Measurements from ENCODE around the gene PODXL2.
"Not testable (repeated sequence)": the region's sequence is repeated elsewhere in the genome, so short reads cannot be mapped to it uniquely, and the experiment has no call there.

PODXL2 gene

GRCh38 chr3:127676921-127677351 is 48.0 kb downstream of the PODXL2 start:
- DNase-seq = no peak

GRCh38 chr3:127677541-127678314 is 48.7 kb downstream of the PODXL2 start:
- DNase-seq = no peak

- no peak for DNase-seq
Observed at GRCh38 chr3:127678315-127678599, 49.3 kb downstream of the PODXL2 start.

- DNase-seq = no peak
Observed at GRCh38 chr3:127678611-127679533, 49.9 kb downstream of the PODXL2 start.

GRCh38 chr3:127679534-127680145 is 50.7 kb downstream of the PODXL2 start:
- DNase-seq = no peak

- DNase-seq = no peak
Observed at GRCh38 chr3:127680146-127680661, 51.2 kb downstream of the PODXL2 start.

- no peak for DNase-seq
Observed at GRCh38 chr3:127680798-127681221, 51.8 kb downstream of the PODXL2 start.

GRCh38 chr3:127682175-127682554 is 53.2 kb downstream of the PODXL2 start:
- not testable (repeated sequence) for DNase-seq

- no peak for DNase-seq
Observed at GRCh38 chr3:127682561-127682960, 53.6 kb downstream of the PODXL2 start.

- no peak for DNase-seq
Observed at GRCh38 chr3:127684871-127685707, 56.1 kb downstream of the PODXL2 start.

- no peak for DNase-seq
Observed at GRCh38 chr3:127685708-127686511, 56.9 kb downstream of the PODXL2 start.

- DNase-seq = no peak
Observed at GRCh38 chr3:127686512-127686894, 57.5 kb downstream of the PODXL2 start.

GRCh38 chr3:127687228-127687737 is 58.3 kb downstream of the PODXL2 start:
- DNase-seq = no peak

GRCh38 chr3:127688022-127688415 is 59.0 kb downstream of the PODXL2 start:
- no peak for DNase-seq

GRCh38 chr3:127688416-127689265 is 59.7 kb downstream of the PODXL2 start:
- DNase-seq = no peak

- DNase-seq = no peak
Observed at GRCh38 chr3:127689266-127689860, 60.4 kb downstream of the PODXL2 start.

GRCh38 chr3:127690106-127690505 is 61.1 kb downstream of the PODXL2 start:
- DNase-seq = no peak

- DNase-seq = peak; percentile 2
Observed at GRCh38 chr3:127690823-127691452, 62.0 kb downstream of the PODXL2 start.

- no peak for DNase-seq
Observed at GRCh38 chr3:127691489-127691888, 62.5 kb downstream of the PODXL2 start.

Measured in NCI-H510A treated with DMSO at 0.1 percent for 48 hours (cell line).